Vagina (tissue), 2 donors: ENCODE results near the gene KMT5C.

Source experiments
- POLR2A ChIP-seq, 2 donors: fragments of 450-650 bp; IDR thresholded peaks; one replicate each; pipeline ENCODE4 v1.6.1; 2017; ENCODE audit warnings: antibody characterized with exemption in 2 of 2, mild to moderate bottlenecking in 2 of 2, moderate library complexity in 2 of 2
- POLR2AphosphoS5 ChIP-seq, 2 donors: sonication (generic); formaldehyde crosslinking; IDR thresholded peaks; one replicate each; pipeline ENCODE4 v1.9.0; 2017; ENCODE audit warnings: antibody characterized with exemption in 2 of 2, mild to moderate bottlenecking in 2 of 2, low read depth in 1 of 2; ENCODE audit not compliant: insufficient read depth in 1 of 2

DNA sequence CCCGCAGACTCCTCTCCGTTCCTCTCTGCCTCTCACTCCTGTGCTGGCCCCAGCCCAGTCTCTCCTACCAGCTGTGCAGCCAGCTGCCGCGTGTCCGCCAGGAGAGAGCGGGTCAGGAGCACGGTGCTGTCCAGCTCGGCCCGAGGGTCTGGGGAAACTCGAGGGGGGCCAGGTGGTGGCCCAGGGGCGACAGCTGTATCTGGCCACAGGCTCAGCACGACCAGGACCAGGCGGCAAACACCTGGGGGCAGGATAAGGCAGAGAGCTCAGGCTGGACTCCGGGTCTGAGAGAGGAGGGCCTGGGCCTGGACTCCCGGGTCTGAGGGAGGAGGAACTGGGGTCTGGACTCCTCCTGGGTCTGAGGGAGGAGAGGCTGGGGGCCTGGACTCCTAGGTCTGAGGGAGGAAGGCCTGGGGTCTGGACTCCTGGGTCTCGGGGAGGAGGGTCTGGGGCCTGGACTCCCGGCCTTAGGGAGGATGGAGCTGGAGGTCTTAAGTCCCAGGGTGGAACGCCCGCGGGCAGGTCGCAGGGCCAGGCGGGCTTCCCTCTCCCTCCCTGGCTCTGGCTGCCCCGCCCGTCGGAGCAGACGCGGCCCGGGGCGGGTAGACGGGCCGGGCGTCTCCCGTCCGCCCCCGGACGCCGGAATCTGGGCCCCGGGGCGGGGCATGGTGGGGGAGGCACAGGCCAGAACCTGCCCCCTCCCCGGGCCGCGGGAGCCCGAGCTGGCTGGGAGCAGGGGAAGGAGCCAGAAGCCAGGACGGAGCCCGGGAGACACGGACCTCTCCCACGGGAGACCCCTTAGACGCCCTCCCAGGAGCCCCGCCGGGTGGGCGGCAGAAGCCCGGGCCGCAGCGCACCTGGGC is 29.3 kb downstream of the KMT5C start:
- no peak for TF ChIP-seq POLR2AphosphoS5 (IDR thresholded peaks at IDR 0.05; ENCODE audit: insufficient read depth in 1 of 2, low read depth in 1 of 2)
- no peak for TF ChIP-seq POLR2A (IDR thresholded peaks at IDR 0.05)
